ENCODE data around the gene ANKRD52. TPM values are rescaled to one million over a fixed set of nuclear protein-coding genes. Genes with fewer than 3 reads are reported as not detected.

The ANKRD52 gene
- total and polyA plus RNA-seq, 2 donors (not counting 3 experiments of a cell fraction or from before 2014, with no cell fraction given) = 30.8 to 62.0 TPM

- ChIA-PET POLR2A (no interaction called here), CTCF (interaction anchor here (0.9 to 4.0 kb wide), 6 partner anchors 9 to 66 kb away, joined by 3 to 50 read pairs (median 9); partner anchors contain the start of genes COQ10A, RNF41 and SMARCC2)
- H3K4me3 ChIP-seq (replicated peaks in 1 of 3; ENCODE audit: insufficient read depth in 1 of 3, low read depth in 1 of 3, low read length in 3 of 3) = peak overlapping the region in 1 of 3 experiments; percentile 20
- H3K4me2 ChIP-seq (ENCODE audit: insufficient read depth, low read length) = peak overlapping the region; percentile 81
- no peaks in the 10 kb centered on the region for H3K9me1 ChIP-seq (replicated peaks; ENCODE audit: control insufficient read depth, extremely low read depth, insufficient read depth, low read length)
- intact Hi-C loops (cut with micrococcal nuclease) = no loop called here
- no peaks in the 10 kb centered on the region for H3K27me3 ChIP-seq (ENCODE audit: control insufficient read depth in 2 of 2, insufficient read depth in 2 of 2, low read length in 2 of 2)
- no peak overlapping the region for H3K9ac ChIP-seq (replicated peaks; ENCODE audit: extremely low read depth, insufficient read depth, low read length)
- FAIRE-seq = no peak
- H3K27ac ChIP-seq (ENCODE audit: insufficient read depth, low read depth, low read length) = no peak overlapping the region
- peaks cover 26% of the 10 kb centered on the region for H3K79me2 ChIP-seq (ENCODE audit: control insufficient read depth, insufficient read depth, low read length)
- no peak for DNase-seq (ENCODE audit: low read depth, low spot score)
- no TSS peak for BruUV-seq (replicated peaks)
- dilution Hi-C loops (cut with MboI; ENCODE audit: extremely low pct_ligation_motif_present, low sequenced_read_pairs) = no loop called here
- H4K20me1 ChIP-seq (replicated peaks; ENCODE audit: control insufficient read depth, extremely low read depth, insufficient read depth, low read length) = no peaks in the 10 kb centered on the region
- peaks cover 18% of the 10 kb centered on the region for H3K4me1 ChIP-seq (ENCODE audit: control insufficient read depth, extremely low read depth, insufficient read depth, low read length)
- TF ChIP-seq MYC (IDR thresholded peaks at IDR 0.05; ENCODE audit: low read depth, low read length) (no peak), GATA2 (IDR thresholded peaks at IDR 0.05; ENCODE audit: insufficient read depth, insufficient read length, low read depth, low read length) (no peak), FOS (IDR thresholded peaks at IDR 0.05; ENCODE audit: borderline replicate concordance, insufficient read depth, low read length) (no peak), CTCF (IDR thresholded peaks at IDR 0.05; ENCODE audit: extremely low read depth in 1 of 2, insufficient read depth in 1 of 2, low read depth in 1 of 2, low read length in 2 of 2) (peak in 1 of 2 donors; percentile 16), JUN (IDR thresholded peaks at IDR 0.05; ENCODE audit: borderline replicate concordance, insufficient read depth, insufficient read length, low read depth) (no peak)
- no peaks in the 10 kb centered on the region for H3K9me3 ChIP-seq (replicated peaks; ENCODE audit: control insufficient read depth, insufficient read depth, low read length)
- peaks cover 24 to 40% of the 10 kb centered on the region in 2 experiments for H3K36me3 ChIP-seq (ENCODE audit: control insufficient read depth in 2 of 2, extremely low read depth in 1 of 2, insufficient read depth in 2 of 2, low read length in 2 of 2)
- H2AFZ ChIP-seq (ENCODE audit: low read depth, low read length) = no peak overlapping the region
Measured at GRCh38 chr12:56256326-56256960, 1.7 kb downstream of the ANKRD52 start.
